ENCODE data around the gene AFAP1L2. TPM values are rescaled to one million over a fixed set of nuclear protein-coding genes. Genes with fewer than 3 reads are reported as not detected.

The AFAP1L2 gene
- total and polyA plus RNA-seq, 2 experiments from 2014 or later = 0.75 to 3.8 TPM

DNA sequence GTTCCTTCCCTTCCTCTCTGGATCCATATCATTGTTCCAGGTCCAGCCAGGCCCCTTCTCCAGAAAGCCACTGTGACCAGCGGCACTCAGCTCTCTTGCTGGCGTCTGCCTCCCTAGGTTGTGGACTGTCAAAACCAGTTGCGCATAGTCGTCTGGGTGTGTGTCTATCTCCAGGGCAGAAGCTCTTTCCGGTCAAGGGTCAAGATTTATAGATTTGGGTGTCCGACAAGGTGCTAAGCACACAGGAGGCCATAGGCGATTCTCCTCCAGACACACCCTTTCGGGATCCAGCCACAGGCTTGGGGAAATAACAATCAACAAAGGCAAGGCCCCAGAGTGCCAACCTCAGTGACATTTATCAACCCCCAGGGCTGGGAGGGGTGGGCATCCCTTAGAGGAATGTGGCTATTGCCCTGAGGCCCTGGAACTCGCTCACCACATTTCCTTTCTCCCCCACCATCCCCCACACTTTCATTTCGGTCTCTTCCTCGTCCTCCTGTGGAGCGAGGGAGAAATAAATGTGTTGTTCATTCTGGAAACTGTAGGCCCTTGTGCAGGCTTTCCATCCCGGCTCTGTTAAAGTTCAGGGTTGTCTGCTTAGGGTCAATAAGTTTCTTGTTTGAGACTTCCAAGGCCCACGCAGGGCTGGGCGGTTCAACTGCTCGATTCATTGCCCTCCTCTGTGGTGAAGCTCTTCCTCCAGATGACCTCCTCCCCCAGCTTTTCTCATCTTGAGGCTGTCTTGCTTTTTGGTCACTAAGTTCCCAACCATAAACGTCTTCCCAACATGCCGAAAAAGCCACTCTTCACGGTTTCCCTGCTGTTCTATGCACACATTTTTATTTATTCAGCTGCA lies 57.9 kb downstream of the AFAP1L2 start:
- Histone ChIP-seq H3K4me3 (no peak overlapping the region), H3K9me3 (ENCODE audit: low read depth) (no peaks in the 10 kb centered on the region), H3K4me1 (ENCODE audit: low read depth) (peaks cover 16% of the 10 kb centered on the region), H3K36me3 (no peaks in the 10 kb centered on the region), H3K27me3 (peaks cover 2% of the 10 kb centered on the region), H3K27ac (no peak overlapping the region)
- TF ChIP-seq CTCF (IDR thresholded peaks at IDR 0.05; ENCODE audit: low read depth, low read length) = no peak
- no peak for DNase-seq (ENCODE audit: low read depth in 1 of 2, low spot score in 1 of 2)

DNA sequence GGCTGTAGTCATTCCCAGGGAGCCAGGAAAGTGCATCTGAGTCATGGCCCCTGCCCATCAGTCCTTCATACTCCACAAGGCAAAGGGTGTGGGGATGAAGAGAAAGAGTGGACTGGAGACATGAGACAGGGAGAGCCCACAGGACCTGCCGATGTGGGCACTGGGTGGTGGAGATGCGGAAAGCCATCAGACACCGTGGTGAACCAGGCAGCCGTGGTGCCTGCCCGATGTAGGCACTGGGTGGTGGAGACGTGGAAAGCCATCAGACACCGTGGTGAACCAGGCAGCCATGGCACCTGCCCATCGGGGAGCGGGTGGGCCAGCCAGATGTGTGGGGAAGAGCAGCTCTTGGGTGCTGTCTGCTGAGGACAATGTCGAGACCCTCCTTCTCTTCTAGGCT lies 58.6 kb downstream of the AFAP1L2 start:
- H3K27ac ChIP-seq = no peak overlapping the region
- no peak for DNase-seq (ENCODE audit: low read depth in 1 of 2, low spot score in 1 of 2)

DNA sequence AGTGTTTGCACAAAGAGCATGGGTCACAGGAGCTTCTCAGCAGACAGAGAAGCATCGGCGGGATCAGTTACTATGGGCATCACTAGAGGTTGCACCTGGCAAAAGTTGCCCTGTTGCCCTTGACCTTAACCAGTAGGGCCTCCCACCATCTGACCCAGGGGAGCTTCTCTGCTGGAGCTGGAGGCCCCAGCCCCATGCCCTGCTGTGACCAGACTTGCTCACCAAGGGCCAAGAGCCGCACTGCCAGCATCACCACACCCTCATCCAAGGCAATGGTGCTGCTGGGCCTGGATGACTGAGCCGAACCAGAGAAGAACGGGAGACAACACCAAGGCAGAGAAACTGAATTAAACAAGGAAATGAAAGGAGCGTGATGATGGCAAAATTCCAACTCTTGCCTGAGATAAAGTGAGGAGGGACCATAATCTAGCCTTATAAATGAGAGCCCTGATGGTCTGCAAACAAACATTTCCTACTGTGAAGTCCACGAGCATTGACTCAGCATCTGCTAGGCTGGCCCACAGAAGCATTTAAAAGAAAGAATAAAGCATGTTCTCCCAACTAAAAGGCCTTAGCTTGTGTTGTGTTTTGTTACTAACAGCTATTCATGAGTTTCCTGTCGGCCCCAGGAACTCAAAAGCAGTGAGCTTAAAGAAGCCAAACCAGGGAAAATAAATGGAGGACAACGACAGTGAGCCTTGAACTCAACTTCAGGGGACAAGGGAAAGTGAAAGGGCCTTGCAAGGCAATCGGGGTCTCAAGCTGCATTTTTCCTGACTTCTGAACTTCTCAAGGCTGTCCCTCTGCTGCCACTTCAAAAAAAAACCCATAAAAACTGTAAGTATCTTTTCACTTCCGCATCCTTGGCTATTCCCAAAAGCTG lies 60.4 kb downstream of the AFAP1L2 start:
- no peak for TF ChIP-seq CTCF (IDR thresholded peaks at IDR 0.05; ENCODE audit: low read depth, low read length)
- H3K27ac ChIP-seq = no peak overlapping the region
- H3K27me3 ChIP-seq = peaks cover 2% of the 10 kb centered on the region

More for the DNA sequence above, 58.6 kb downstream of the AFAP1L2 start:
- H3K4me1 ChIP-seq (ENCODE audit: low read depth) = peaks cover 13% of the 10 kb centered on the region
- no peak for TF ChIP-seq CTCF (IDR thresholded peaks at IDR 0.05; ENCODE audit: low read depth, low read length)
- no peaks in the 10 kb centered on the region for H3K9me3 ChIP-seq (ENCODE audit: low read depth)
- H3K4me3 ChIP-seq = no peak overlapping the region
- H3K27me3 ChIP-seq = peaks cover 2% of the 10 kb centered on the region
- H3K36me3 ChIP-seq = no peaks in the 10 kb centered on the region

GRCh38 chr10:114342976-114343375 lies 61.3 kb downstream of the AFAP1L2 start:
- Histone ChIP-seq H3K27ac (no peak overlapping the region), H3K4me3 (no peak overlapping the region), H3K36me3 (no peaks in the 10 kb centered on the region), H3K9me3 (ENCODE audit: low read depth) (no peaks in the 10 kb centered on the region), H3K4me1 (ENCODE audit: low read depth) (peaks cover 4% of the 10 kb centered on the region), H3K27me3 (peaks cover 2% of the 10 kb centered on the region)
- no peak for TF ChIP-seq CTCF (IDR thresholded peaks at IDR 0.05; ENCODE audit: low read depth, low read length)
- DNase-seq (ENCODE audit: low read depth in 1 of 2, low spot score in 1 of 2) = no peak

More for the DNA sequence above, 60.4 kb downstream of the AFAP1L2 start:
- peaks cover 4% of the 10 kb centered on the region for H3K4me1 ChIP-seq (ENCODE audit: low read depth)
- no peaks in the 10 kb centered on the region for H3K36me3 ChIP-seq
- no peaks in the 10 kb centered on the region for H3K9me3 ChIP-seq (ENCODE audit: low read depth)
- H3K4me3 ChIP-seq = no peak overlapping the region
- no peak for DNase-seq (ENCODE audit: low read depth in 1 of 2, low spot score in 1 of 2)

DNA sequence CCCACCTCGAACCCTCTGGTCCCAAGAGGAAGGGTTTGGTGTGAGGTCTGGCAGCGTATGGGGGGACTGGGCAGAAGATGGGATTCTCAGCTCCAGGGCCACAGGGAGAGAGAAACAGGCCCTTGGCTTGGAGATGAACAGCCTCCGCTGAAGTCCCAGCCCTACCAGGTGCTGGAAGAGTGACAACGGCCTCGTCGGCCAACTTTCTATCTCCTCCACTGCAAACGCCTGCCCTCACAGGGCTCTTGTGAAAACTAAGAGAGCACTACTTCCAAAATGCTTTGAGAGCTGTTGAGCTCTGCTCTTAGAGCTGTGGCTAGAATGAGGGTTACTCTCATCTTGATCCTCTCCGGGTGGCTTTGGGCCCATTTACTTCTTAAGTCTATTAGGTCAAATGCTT lies 63.5 kb downstream of the AFAP1L2 start:
- TF ChIP-seq CTCF (IDR thresholded peaks at IDR 0.05; ENCODE audit: low read depth, low read length) = no peak
- Histone ChIP-seq H3K36me3 (no peaks in the 10 kb centered on the region), H3K4me3 (no peak overlapping the region), H3K4me1 (ENCODE audit: low read depth) (no peaks in the 10 kb centered on the region), H3K27me3 (peaks cover 2% of the 10 kb centered on the region), H3K27ac (no peak overlapping the region), H3K9me3 (ENCODE audit: low read depth) (no peaks in the 10 kb centered on the region)
- no peak for DNase-seq (ENCODE audit: low read depth in 1 of 2, low spot score in 1 of 2)

All from cardiac muscle cell (in vitro differentiated cells and primary cell).